Neural cell (in vitro differentiated cells): ENCODE measurements around the gene APEX1.

Experiments used
- EP300 ChIP-seq: fragments of 450-650 bp; conservative IDR thresholded peaks from 2 replicates; pipeline ENCODE4 v1.6.1; 2014; ENCODE audit warnings: antibody characterized with exemption, mild to moderate bottlenecking, moderate library complexity; ENCODE audit not compliant: poor library complexity, severe bottlenecking
- EZH2 ChIP-seq: fragments of 200-600, 300-800 bp; shearing (Covaris generic), sonication (generic); IDR thresholded peaks from 2 replicates; pipeline ENCODE4 v1.6.1; 2014; ENCODE audit warnings: antibody characterized with exemption, low read length, borderline replicate concordance, mild to moderate bottlenecking; ENCODE audit not compliant: insufficient read depth, poor library complexity, severe bottlenecking
- SMC3 ChIP-seq: fragments of 450-650 bp; conservative IDR thresholded peaks from 2 replicates; pipeline ENCODE4 v1.6.1; 2014; ENCODE audit warnings: antibody characterized with exemption, mild to moderate bottlenecking, moderate library complexity; ENCODE audit not compliant: poor library complexity
- TAF1 ChIP-seq: IDR thresholded peaks from 2 replicates; pipeline ENCODE4 v1.6.1; 2012; ENCODE audit warnings: low read depth
- TF ChIP-seq, protein P1 (sequence below): fragments of 450-650 bp; IDR thresholded peaks from 2 replicates; pipeline ENCODE4 v1.5.1; 2014; ENCODE audit warnings: antibody characterized with exemption, mild to moderate bottlenecking, moderate library complexity; ENCODE audit not compliant: poor library complexity, severe bottlenecking
- TF ChIP-seq, protein P2 (sequence below): IDR thresholded peaks from 2 replicates; pipeline ENCODE4 v1.6.1; 2012; ENCODE audit warnings: borderline replicate concordance

DNA sequence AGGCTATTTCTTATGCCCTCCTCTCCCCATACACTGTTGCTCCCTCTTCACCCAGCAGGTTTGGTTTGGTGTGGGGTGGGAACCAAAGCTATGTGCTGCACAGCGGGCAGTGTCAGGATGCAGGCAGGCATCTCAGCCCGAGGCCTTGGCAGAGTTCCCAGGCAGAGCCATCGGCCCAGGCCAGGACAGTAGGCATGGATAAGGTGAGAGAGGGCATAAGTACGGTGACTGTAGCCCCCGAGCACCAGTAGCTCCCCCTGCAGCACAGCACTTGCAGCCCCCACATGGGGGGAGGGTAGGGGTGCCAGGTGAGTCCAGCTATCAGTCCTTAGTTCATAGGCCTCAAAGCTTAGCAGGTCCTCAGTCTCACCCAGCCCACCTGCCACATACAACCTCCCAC, 26.2 kb upstream of the APEX1 start:
- TF ChIP-seq EP300 (no peak), TAF1 (no peak), EZH2 (no peak), SMC3 (no peak)
- TF ChIP-seq, protein P1, sequence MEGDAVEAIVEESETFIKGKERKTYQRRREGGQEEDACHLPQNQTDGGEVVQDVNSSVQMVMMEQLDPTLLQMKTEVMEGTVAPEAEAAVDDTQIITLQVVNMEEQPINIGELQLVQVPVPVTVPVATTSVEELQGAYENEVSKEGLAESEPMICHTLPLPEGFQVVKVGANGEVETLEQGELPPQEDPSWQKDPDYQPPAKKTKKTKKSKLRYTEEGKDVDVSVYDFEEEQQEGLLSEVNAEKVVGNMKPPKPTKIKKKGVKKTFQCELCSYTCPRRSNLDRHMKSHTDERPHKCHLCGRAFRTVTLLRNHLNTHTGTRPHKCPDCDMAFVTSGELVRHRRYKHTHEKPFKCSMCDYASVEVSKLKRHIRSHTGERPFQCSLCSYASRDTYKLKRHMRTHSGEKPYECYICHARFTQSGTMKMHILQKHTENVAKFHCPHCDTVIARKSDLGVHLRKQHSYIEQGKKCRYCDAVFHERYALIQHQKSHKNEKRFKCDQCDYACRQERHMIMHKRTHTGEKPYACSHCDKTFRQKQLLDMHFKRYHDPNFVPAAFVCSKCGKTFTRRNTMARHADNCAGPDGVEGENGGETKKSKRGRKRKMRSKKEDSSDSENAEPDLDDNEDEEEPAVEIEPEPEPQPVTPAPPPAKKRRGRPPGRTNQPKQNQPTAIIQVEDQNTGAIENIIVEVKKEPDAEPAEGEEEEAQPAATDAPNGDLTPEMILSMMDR: no peak
- TF ChIP-seq, protein P2, sequence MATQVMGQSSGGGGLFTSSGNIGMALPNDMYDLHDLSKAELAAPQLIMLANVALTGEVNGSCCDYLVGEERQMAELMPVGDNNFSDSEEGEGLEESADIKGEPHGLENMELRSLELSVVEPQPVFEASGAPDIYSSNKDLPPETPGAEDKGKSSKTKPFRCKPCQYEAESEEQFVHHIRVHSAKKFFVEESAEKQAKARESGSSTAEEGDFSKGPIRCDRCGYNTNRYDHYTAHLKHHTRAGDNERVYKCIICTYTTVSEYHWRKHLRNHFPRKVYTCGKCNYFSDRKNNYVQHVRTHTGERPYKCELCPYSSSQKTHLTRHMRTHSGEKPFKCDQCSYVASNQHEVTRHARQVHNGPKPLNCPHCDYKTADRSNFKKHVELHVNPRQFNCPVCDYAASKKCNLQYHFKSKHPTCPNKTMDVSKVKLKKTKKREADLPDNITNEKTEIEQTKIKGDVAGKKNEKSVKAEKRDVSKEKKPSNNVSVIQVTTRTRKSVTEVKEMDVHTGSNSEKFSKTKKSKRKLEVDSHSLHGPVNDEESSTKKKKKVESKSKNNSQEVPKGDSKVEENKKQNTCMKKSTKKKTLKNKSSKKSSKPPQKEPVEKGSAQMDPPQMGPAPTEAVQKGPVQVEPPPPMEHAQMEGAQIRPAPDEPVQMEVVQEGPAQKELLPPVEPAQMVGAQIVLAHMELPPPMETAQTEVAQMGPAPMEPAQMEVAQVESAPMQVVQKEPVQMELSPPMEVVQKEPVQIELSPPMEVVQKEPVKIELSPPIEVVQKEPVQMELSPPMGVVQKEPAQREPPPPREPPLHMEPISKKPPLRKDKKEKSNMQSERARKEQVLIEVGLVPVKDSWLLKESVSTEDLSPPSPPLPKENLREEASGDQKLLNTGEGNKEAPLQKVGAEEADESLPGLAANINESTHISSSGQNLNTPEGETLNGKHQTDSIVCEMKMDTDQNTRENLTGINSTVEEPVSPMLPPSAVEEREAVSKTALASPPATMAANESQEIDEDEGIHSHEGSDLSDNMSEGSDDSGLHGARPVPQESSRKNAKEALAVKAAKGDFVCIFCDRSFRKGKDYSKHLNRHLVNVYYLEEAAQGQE: no peak
